Forelimb muscle (tissue), 1 donor: Measurements from ENCODE around the gene SIGLEC9. TPM values are rescaled to one million over a fixed set of nuclear protein-coding genes. Genes with fewer than 3 reads are reported as not detected.

Experiments
- DNase-seq: peaks from one replicate; pipeline ENCODE4 v3.0.0-alpha.2; 2013; ENCODE audit warnings: low read depth
- polyA plus RNA-seq: library from polyadenylated mRNA; unstranded; fragments of 120-200 nt; gene quantifications from one replicate; pipeline ENCODE4 v1.2.1, GENCODE V29; 2013; ENCODE audit not compliant: insufficient read length

SIGLEC9 gene
- polyA plus RNA-seq = 0.65 TPM

- no peak for DNase-seq
Observed at GRCh38 chr19:51124729-51125128, at the start of gene SIGLEC9. TSS of gene SIGLEC9 (plus strand) at chr19:51124906. CDS start at chr19:51124975, 69 bp downstream.

GRCh38 chr19:51075998-51076397, 48.7 kb upstream of the SIGLEC9 start:
- DNase-seq = no peak

DNA sequence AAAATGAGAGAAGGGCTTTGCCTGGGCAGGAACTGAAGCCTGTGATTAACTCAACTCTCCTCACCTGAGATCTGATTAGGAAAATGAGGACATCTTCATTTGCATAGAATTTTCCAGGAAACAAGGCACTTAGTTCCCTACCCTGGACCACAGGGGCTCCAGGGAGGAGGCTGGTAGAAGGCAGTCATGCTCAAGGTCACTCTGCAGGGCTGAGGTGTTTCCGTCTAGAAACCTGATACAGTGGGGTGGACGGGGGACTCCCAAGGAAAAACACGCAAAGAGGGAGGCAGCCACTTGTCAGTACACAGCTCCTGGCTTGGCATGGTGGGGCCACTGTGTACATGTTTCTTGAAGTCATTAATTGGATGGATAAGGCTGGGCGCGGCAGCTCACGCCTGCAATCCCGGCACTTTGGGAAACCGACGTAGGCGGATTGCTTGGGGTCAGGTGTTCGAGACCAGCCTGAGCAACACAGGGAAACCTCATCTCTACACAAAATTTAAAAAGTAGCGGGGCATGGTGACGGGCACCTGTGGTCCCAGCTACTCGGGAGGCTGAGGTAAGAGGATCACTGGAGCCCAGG, 48.0 kb upstream of the SIGLEC9 start:
- DNase-seq = no peak

DNA sequence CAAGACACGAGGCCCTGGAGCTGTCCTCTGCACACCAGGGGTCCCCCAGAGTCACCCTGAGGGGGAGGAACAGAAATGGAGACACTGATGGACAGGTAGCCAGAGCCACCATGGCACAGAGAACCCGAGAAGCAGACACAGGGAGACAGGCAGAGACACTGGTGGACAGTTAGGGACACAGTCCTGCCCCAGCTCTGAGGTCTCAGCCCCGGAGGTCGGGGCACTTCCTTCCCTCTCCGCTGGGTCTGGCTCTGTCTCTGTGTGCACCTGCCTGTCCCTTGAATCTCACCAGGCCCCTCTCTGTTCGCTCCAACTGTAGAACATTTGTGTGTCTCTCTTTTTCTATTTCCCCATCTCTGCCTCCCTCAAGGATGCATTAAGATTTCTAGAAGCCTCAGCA, 46.6 kb upstream of the SIGLEC9 start:
- no peak for DNase-seq

- no peak for DNase-seq
Observed at GRCh38 chr19:51078731-51079130, 46.0 kb upstream of the SIGLEC9 start.

DNA sequence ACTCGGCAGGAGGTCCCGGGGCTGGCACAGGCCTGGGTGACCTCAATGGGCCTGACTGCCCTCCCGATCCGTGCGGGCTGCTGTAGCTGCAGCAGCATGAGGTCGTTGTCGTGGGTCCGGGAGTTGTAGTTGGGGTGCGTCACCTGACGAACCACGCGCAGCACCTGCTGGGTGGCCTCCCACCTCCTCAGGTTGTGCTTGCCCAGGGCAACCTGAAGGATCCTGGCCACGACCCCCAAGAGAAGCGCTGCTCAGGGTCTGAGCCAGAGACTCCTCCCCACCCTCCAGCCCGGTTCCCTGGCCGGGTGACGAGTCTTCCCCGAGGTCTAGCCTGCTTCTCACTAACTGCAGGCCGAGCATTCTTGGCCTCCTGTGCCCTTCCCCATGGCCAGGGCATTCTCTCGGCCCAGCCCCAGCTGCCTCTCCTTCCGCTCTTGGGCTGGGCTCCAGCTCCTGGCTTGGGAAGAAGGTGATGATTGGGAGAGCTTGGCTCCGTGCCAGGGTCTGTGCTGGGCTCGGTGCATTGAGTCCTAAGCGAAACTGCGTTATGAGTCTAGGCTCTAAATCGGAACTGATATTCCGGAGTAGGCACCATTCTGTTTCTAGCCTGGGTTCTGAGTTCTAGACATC, 45.1 kb upstream of the SIGLEC9 start:
- no peak for DNase-seq

GRCh38 chr19:51081476-51081875, 43.2 kb upstream of the SIGLEC9 start:
- no peak for DNase-seq

- no peak for DNase-seq
Observed at GRCh38 chr19:51082611-51083010, 42.1 kb upstream of the SIGLEC9 start, which contains the start of gene KLK14. TSS of gene KLK14 (minus strand) at chr19:51082887. CDS start at chr19:51082614, 273 bp downstream.

GRCh38 chr19:51083181-51083580, 41.5 kb upstream of the SIGLEC9 start:
- DNase-seq = no peak

DNA sequence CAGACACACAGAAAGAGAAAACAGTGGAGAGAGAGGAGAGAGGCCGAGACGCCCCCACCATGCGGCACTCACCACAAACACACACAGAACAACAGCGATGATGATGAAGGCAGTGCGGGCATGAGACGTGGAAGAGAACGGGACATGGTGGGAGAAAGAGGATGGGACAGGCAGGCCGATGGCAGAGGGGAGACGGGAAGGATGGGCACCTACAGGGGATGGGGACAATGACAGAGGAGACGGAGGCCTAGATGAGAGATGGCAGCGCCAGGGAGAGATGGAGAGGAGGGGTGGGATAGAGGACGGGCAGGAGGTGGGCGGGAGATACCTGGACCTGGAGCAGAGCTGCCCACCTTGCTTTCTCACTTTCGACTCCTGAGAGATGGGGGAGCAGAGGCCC, 40.9 kb upstream of the SIGLEC9 start:
- DNase-seq = no peak

GRCh38 chr19:51084505-51084904, 40.2 kb upstream of the SIGLEC9 start:
- DNase-seq = no peak

GRCh38 chr19:51086153-51086850, 38.4 kb upstream of the SIGLEC9 start:
- no peak for DNase-seq

DNA sequence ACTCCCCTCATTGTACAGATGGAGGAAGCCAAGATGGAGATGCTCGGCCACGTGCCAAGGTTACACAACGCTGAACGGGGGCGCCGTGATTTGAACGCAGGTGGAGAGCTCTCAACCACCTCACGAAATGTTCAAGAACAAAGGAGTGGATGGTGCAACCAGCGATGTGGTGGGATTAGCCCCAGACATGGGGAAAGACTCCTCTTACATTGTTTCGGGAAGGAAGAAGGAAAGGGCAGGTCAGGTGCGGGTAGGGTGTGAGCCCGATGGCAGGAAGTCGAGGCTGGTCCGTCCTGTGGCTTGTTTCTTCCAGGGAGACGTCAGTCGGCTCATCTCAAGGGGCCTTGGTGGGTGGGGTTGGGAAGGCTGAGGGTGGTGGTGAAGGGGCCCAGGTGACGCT, 34.9 kb upstream of the SIGLEC9 start:
- no peak for DNase-seq

DNA sequence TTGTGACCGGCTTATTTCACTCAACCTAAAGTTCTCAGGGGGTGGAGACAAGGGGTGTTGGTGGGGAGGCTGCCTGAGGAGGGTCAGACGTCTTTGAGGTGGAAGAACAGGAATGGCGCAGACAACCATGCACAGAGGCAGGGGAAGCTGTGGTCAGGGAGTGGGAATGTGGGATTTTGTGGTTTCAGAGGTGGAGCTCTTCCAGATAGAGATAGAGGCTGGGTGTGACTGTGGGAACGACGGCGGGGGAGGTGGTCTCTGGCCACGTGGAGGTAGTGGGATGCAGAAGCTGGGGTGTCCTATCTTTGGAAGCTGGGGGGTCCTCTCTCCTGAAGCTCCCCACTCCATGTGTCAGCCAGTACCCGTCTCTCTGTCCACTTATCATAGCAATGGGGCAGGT, 34.2 kb upstream of the SIGLEC9 start:
- no peak for DNase-seq

GRCh38 chr19:51091126-51091525, 33.6 kb upstream of the SIGLEC9 start:
- no peak for DNase-seq

DNA sequence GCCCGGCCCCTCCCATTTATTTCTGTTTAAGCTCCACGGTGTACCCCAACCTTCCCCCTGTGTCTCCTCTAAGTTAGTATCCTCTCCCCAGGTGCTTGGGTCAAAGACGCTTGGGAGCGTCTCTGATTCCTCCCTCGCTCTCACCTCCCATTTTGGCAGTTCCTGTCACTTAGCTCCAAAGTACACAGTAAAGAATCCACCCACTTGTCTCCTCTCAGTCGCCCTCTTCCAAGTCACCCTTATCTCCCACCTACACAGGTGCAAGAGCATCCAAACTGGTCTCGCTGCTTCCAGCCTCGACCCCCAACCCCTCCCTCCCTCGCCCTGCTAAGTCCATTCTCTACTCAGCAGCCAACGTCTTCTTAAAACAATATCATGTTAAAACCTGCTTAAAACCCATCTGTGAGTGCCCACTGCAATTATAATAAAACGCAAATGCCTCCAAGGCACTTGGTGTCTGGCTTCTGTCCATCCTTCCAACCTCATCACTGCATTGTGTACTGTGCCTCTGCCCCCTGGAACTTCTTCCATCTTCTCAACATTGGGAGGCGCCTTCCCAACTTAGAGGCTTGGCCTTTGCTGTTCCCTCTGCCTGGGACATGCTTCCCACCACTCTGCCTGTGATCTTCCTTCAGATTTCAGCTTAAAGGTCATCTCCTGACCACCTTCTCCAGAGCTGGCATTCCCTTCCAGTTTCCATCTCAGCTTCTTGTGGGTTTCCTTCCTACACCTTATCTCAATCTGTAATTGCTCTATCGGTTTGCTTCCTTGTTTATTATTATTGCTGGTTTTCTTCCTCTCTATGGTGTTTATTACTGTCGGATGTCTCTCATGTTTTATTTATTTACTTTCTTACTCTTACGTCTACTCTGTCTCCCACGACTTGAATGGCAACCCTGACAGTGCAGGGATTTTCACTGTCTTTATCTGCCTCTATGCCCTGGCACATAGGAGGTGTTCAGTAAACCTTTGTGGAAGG, 32.5 kb upstream of the SIGLEC9 start:
- DNase-seq = no peak

DNA sequence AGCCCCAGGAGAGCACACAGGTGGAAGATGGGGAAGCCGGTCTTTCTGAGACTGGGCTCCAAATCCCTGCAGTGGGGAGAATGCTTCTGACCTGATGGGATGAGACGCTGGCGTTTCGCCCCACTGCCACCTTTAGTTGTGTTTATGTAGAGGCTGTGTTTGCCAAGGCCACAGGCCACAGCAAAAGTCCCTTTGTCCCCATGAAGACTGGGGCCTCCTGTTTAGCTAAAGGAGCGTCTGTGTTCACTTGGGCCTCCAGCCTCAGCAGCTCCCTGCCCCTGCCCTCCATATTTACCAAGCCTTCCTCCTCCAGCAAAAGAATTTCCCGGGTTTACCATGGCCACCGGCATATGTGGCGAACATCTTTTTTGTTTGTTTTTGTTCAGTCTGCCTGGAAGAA, 31.6 kb upstream of the SIGLEC9 start:
- DNase-seq = no peak

GRCh38 chr19:51093510-51094345, 31.0 kb upstream of the SIGLEC9 start:
- no peak for DNase-seq

- DNase-seq = no peak
Observed at GRCh38 chr19:51094696-51095279, 29.9 kb upstream of the SIGLEC9 start.

- DNase-seq = no peak
Observed at GRCh38 chr19:51096473-51097165, 28.1 kb upstream of the SIGLEC9 start.
